Prostate gland (tissue), 2 donors: ENCODE data around the gene LBH.

ENCODE experiments used
- POLR2A ChIP-seq: fragments of 450-650 bp; IDR thresholded peaks from one replicate; pipeline ENCODE4 v1.6.1; 2016; ENCODE audit warnings: antibody characterized with exemption, mild to moderate bottlenecking
- TF ChIP-seq, protein P1 (sequence below), 4 experiments: fragments of 200-600 bp in 2 of 4; fragments of 450-650 bp in 2 of 4; sonication (generic) in 2 of 4; IDR thresholded peaks; 1 replicate in 3 of 4; 2 replicates in 1 of 4; pipeline ENCODE4 v1.5.1; 2016 to 2019; ENCODE audit warnings: antibody characterized with exemption in 4 of 4, mild to moderate bottlenecking in 2 of 4, moderate library complexity in 2 of 4

DNA sequence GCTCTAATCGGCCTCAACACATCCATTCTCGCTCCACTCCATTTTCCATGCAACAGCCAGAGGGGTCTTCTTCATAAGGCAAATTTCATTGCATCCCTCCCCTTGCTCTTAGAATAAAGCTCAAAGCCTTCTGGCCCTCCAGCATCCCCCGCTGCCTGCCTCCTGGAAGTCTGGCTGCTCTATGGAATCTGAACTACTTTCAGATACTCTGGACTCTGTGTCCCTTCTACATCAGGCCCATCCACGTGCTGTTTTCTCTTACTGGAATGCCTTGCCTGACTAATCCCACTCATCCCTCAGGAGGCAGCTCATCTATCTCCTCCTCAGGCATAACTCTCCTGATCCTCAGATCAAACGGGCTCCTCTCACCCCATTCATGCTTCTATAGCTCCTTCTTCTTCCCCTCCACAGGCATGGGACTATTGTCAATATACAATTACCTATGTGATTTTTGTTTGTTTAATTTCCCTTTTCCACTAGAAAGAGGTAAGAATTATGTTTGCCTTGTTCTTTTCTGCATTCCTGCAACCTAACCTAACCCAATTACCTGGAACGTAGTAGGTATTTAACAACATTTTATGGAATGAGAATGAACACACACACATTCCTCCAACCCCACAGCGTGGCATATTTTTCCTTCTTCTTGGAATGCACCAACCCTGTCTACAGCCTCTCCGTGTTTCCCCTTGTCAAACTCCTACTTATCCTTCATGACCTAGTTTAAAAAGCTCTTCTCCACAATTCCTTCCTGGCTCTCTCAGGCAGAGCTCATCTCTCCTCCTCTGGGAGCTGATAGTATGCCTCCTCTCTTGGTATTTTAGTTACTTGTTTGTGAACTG is 49.5 kb downstream of the LBH start:
- TF ChIP-seq, protein P1, sequence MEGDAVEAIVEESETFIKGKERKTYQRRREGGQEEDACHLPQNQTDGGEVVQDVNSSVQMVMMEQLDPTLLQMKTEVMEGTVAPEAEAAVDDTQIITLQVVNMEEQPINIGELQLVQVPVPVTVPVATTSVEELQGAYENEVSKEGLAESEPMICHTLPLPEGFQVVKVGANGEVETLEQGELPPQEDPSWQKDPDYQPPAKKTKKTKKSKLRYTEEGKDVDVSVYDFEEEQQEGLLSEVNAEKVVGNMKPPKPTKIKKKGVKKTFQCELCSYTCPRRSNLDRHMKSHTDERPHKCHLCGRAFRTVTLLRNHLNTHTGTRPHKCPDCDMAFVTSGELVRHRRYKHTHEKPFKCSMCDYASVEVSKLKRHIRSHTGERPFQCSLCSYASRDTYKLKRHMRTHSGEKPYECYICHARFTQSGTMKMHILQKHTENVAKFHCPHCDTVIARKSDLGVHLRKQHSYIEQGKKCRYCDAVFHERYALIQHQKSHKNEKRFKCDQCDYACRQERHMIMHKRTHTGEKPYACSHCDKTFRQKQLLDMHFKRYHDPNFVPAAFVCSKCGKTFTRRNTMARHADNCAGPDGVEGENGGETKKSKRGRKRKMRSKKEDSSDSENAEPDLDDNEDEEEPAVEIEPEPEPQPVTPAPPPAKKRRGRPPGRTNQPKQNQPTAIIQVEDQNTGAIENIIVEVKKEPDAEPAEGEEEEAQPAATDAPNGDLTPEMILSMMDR (IDR thresholded peaks at IDR 0.05), result no peak
- TF ChIP-seq POLR2A, result no peak
